ENCODE results near the gene FRMPD4.

DNA sequence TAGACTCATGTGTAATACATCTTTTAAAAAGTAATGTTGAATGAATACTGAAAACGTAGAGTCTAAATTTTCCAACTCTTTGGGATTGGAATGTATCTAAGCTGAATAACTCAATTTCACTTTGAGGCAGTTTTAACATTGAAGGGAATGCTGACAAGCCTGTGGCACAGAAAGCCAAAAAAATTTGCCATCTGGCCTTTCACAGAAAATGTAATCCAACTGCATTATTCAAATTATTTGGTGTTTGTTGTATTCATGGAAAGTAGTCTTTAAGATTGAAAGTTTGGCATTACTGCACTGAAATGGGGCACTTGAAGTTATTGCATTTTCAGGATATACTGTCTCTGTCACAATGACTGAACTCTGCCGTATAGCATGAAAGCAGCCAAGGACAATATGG is 186.9 kb downstream of the FRMPD4 start:
- no peak for TF ChIP-seq EZH2 (IDR thresholded peaks at IDR 0.05; ENCODE audit: borderline replicate concordance, low read length)
- TF ChIP-seq, protein P1, sequence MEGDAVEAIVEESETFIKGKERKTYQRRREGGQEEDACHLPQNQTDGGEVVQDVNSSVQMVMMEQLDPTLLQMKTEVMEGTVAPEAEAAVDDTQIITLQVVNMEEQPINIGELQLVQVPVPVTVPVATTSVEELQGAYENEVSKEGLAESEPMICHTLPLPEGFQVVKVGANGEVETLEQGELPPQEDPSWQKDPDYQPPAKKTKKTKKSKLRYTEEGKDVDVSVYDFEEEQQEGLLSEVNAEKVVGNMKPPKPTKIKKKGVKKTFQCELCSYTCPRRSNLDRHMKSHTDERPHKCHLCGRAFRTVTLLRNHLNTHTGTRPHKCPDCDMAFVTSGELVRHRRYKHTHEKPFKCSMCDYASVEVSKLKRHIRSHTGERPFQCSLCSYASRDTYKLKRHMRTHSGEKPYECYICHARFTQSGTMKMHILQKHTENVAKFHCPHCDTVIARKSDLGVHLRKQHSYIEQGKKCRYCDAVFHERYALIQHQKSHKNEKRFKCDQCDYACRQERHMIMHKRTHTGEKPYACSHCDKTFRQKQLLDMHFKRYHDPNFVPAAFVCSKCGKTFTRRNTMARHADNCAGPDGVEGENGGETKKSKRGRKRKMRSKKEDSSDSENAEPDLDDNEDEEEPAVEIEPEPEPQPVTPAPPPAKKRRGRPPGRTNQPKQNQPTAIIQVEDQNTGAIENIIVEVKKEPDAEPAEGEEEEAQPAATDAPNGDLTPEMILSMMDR (conservative IDR thresholded peaks at IDR 0.05 in 1 of 2, IDR thresholded peaks at IDR 0.05 in 1 of 2; ENCODE audit: extremely low read depth in 1 of 2, insufficient read depth in 1 of 2, low read depth in 1 of 2, low read length in 2 of 2), result no peak

Measured in mammary epithelial cell (primary cell).